ENCODE measurements around the gene CHD6.

DNA sequence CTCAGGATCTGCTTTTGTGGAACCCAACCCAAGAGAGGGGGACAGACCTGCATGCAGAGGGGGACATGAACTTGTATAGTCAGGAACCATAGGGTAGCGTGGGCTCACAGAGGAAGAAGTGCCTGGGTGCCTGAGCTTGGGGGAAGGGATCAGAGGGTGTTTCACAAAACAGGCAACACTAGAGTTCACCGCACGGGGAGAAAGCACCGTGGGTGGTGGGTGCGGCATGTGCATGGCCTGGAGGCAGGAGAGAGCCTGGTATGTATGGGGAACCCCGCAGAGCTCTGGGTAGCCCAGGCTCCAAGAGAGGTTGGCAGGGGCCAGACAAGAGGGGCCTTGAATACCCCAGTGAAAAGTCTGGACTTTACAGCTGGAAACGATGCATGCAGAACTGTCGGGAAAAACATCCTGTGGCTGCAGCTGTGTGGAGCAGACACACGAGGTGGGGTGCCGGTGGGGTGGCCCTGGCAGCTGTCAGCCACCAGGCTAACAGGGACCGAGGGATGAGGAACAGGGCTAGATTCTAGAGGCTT, 244.9 kb downstream of the CHD6 start:
- TF ChIP-seq, protein P1, sequence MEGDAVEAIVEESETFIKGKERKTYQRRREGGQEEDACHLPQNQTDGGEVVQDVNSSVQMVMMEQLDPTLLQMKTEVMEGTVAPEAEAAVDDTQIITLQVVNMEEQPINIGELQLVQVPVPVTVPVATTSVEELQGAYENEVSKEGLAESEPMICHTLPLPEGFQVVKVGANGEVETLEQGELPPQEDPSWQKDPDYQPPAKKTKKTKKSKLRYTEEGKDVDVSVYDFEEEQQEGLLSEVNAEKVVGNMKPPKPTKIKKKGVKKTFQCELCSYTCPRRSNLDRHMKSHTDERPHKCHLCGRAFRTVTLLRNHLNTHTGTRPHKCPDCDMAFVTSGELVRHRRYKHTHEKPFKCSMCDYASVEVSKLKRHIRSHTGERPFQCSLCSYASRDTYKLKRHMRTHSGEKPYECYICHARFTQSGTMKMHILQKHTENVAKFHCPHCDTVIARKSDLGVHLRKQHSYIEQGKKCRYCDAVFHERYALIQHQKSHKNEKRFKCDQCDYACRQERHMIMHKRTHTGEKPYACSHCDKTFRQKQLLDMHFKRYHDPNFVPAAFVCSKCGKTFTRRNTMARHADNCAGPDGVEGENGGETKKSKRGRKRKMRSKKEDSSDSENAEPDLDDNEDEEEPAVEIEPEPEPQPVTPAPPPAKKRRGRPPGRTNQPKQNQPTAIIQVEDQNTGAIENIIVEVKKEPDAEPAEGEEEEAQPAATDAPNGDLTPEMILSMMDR (IDR thresholded peaks at IDR 0.05), result no peak
- no peak for TF ChIP-seq POLR2A (IDR thresholded peaks at IDR 0.05)

Measured in adrenal gland (tissue), 5 donors.